CD4-positive, alpha-beta T cell treated with Interleukin-2 at 100 ng/mL for 4 hours (primary cell): ENCODE data around the gene DNAH17.
A peak's percentile ranks its signal among the peaks of the same experiment; 100 is the strongest.

ENCODE experiments used
- DNase-seq: peaks from one replicate; pipeline ENCODE4 v3.0.0-alpha.2; 2020; ENCODE audit warnings: low spot score

Gene DNAH17

DNA sequence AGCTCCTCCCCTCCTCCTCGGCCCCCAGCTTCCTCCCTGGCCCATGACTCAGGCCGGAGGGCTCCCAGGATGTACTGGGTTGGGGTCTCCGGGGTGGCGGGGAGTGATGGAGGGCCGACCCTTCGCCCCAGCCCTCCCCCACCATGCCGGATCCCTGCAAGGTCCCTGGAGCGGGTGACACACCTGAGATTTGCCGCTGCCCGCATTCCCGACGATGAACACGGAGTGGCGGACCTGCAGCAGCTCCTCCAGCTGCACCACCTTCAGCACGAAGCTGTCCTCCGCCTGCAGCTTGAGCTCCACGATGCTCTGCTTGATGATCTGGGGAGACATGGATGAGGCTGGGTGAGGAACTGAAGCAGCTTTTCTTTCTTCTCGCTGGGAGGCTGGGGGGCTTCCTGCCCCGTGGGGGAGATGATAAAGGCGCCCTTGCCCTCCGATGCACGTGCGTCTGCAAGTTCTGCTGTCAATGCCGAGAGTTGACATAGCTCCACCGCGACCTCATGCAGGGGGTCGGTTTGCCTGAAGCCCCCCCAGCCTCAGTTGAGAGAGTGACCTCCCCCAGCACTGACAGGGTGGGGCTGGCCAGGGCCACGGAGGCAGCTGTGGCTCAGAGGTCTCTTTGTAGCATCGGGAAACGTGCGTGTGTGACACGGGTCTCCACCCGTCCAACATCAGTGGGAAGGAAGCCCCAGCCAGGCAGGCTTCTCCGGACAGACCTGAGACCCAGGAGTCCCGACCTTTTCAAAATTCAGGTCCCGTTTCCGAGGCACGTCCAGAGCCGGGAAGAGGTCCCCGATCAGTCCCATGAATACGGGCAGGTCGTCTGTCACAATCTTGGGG, 83.1 kb downstream of the DNAH17 start:
- DNase-seq, result no peak

DNA sequence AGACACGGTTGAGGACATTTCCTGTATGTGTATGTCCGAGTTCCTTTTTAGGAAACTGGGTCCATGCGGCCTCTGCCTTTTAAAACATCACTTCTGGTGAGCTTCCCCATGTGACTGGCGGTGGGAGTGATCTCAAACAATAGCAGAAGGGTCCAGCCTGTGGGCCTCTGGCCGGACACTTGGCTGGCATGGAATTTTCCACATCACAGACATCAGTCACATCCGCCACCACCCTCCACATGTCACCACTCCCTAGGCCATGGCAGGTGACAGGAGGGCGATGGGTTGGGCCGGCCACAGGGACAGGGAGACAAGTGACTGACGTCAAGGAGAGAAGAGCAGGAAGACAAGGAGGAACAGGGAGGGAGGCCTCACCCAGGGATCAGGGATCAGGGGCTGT, 83.7 kb downstream of the DNAH17 start:
- no peak for DNase-seq

DNA sequence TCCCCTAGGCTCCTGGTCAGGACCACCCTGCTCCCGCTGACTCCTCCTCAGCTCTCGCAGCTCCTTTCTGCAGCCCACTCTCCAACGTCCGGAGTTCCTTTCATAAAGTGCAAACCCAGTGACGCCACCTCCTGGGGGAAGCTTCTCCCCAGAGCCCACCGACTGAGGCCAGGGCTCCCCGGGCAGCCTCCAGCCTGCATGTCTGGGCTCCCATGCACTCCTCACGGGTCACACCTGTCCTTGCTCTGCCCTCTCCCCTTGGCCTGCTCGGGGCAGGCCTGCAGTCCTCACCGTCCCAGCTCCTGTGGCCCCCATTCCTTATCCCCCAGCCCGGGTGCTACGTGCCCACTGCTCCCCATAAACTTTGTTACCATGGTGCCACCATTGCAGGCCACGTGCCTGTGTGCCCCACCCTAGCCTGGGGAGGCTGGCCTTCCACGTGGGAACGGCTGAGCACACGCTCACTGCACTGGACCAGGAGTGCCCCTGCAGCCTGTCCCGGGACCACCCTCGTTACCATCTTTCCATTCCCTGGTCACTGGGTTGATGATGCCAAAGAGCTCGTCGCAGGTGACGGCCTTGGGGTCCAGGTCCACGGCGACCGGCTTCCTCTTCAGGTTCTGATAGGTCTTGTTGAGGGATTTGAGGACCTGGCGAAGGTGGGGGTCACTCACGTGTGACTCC, 84.9 kb downstream of the DNAH17 start:
- no peak for DNase-seq

DNA sequence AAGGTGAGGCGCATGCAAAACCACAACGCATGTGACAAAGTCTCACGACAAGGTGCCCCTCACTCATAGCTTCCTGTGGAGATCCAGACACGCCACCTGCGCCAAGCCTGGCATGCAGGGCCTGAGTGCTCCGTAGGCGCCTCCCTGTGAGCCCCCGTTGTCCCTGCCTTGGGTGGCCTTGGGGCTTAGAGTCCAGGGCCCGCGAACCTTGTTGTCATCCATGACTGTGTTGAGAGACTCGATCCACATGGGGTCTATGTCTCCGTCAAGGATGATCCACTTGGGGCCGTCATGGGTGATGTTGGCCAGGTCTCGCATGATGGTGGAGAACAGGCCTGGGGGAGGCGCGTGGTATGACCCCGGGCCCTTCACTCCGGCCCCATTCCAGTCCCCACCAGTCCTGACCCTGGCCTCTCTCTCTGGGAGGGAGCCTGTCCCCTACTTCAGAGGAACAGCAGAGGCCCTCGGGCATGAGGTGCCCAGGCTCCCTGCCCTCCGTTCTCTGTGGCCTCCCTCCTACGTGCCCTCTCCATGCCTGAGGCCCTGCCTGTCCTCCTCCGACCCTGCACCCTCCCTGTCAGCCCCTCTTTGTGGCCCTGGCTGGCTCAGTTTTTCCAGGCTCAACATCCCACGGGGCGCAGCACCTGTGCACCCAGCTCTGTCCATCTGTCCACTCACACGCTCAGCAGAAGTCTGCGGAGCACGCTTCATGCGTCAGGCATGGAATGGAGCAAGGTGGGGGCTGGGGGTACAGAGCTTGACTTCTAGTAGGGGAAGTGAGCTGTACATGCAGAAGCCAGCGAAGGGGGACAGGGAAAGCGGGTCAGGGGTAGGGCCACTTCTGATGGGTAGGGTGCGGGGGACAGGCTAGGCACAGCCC, 85.7 kb downstream of the DNAH17 start:
- DNase-seq, result no peak

DNA sequence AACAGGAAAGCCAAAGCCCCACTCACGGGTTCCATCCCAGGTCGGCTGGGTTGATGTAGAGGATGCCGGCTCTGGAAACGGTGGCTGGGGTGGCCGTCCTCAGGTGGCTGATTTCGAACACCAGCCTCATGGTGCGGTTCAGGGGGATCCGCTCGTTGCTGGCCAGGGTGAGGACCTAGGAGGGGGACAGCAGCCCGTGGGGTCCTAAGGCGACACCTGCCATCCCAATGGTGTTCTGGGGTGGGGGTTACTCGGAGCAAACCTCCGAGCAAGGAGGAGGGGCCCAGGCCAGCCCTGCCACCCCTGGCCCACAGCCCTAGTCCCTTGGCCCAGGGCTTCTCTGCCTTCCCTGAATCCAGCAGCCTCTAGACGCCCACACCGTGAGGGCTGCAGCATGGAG, 86.5 kb downstream of the DNAH17 start:
- DNase-seq, result no peak

DNA sequence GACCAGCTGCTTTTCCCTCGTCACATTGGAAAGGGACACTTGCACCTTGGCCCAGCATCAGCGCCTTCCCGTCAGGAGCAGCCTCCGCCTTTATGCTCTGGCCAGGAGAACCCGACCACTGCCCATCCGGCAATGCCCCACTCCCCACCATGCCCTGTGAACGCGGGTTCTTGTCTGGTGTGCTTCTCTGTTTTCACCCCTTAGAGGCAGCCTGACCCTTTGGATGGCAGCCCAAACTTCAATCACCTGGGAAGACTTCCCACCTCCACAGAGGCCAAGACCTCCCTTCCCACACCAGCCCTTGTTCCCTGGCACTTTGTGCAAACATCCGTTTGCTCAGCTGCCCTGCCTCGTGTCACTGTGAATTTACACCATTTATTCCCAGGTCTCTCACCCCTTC, 87.0 kb downstream of the DNAH17 start:
- DNase-seq, result no peak

DNA sequence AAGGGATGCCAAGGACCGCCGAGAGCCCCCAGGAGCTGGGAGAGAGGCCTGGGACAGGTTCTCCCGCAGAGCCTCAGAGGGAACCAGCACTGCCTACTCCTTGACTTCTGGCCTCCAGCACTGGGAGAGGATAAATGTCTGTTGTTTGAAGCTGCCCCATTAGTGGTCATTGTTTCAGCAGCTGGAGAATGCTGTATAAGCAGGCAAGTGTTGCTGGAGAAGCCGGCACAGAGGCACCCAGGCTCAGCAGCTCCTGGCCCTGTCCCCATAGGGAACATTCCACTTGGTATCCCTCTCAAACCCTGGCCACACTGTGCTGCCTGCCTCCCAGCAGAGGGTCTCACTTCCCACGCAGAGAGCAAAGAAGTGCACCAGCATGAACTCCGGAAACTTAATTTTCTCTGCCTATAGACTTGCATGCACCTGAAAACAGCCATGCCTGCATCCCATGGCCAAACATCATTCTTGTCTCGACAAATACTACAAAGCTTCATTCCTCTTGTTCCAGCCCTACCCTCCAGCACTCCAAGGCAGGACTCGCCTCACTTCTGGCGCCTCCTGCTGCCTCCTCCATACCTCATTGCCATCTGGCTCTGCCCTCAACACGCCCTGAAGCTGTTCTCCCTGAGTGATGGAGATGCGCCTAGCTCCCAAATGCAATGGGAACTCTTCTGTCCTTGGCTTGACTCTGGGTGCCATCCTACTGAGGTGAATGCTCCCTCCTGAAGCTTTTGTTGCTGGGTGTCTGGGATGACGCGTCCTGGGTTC, 88.1 kb downstream of the DNAH17 start:
- no peak for DNase-seq

DNA sequence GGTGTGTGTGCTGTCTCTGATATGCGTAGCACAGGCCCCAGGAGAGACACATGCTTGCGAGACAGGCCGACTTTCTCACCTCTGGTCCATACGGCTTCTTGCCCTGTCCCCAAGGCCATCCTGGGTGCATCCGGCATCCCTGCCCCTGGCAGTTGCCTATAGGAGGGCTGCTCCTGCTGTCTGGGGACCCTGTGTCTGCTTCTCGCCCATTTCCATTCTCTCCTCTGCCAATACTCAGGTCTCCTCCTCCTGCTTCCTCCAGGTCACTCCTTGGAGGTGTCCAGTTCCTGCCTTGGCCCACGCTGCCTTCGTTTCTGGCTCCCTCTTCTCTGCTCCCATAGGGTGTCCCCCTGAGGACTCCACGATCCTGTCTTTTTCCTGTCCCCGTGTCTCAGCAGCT, 89.0 kb downstream of the DNAH17 start:
- no peak for DNase-seq

DNA sequence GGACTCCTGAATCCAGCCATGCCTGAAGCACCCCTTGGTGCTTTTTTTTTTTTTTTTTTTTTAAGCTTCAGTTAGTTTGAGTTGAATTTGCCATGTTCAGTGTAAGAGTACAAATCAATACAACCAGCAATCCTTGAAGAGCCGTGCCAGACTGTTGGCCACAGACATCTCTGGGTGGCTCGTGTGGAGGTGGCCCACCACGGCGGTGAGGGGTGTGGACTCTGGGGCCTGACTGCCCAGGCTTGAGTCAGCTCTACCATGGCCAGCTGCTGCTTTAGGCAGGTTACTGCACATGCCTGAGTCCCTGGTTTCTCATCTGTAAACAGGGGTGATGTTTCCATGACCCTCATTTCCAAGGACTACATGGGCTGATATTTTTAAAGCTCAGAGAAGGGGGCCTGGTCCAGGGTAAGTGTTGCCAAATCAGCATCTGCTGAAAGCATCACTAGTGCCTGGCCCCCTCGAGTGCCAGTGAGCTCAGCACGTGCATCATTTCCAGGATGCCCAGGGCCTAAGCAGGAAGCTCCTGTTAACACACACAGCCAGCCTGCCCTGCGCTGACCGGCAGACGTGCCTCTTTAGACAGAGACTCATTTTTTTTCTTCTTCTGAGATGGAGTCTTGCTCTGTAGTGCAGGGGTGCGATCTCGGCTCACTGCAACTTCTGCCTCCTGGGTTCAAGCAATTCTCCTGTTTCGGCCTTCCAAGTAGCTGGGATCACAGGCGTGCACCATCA, 90.1 kb downstream of the DNAH17 start:
- DNase-seq, result no peak

DNA sequence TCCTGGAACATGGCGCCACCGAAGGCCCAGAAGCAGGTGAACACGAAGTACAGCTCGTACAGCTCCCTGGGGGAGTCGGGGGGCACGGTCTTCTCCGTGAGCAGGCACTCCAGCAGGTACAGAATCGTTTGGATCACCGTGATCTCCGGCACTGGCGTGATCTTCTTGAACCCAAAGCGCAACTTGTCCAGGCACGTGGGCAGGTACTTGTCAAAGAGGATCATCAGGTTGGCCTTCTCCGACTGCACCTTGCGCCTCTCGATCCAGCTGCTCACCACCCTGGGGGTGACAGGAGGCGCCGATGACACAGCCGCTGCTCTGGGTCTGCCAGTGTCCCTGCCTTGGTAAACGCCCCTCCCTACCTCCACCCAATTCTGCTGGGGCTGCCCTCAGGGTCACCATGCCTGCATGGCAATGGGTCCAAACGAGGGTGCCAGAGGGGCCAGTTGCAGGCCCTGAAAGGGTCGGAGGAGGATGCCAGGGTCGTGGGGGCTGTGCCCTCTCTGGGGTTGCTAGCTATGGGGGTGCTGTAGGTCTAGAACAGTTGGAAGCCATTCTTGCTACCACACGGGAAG, 90.9 kb downstream of the DNAH17 start:
- no peak for DNase-seq

DNA sequence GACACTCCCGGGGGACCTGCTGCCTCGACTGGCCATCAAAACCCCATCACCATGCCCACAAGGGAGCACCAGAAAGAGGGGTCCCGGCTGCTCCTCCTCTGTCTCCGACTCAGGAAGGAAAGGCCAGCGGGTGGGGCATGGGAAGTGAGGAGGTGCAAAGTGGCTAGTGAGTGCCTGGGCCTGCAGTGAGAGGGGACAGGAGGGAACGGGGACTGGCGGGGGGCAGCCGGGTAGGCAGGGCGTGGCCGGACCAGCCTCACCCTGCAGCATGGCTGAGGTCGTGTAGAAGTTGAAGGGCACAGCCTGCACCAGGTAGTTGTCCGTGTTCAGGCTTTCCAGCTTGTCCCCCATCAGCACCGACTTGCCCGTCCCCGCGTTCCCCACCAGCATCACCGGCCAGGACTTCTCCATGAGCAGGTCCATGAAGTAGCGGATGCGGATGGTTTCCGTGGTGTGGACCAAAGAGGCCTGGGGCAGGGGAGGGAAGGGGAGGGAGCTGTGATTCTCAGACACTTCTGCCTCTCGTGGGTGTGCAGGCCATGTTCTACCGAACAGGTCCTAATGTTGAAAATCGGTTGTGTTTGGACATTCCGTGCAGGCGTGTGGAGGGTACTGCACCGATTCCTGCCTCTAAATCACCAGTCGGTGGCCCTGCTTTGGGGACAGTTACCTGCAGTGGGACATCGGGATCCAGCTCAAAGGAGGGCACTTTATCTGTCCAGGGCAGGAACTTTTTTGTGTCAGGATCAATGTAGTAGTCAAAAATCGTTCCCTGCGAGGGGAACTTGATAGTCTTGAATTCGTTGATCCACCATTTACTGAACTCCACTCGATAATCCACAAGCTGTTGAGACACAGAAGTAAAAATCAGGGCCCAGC, 91.7 kb downstream of the DNAH17 start:
- no peak for DNase-seq

DNA sequence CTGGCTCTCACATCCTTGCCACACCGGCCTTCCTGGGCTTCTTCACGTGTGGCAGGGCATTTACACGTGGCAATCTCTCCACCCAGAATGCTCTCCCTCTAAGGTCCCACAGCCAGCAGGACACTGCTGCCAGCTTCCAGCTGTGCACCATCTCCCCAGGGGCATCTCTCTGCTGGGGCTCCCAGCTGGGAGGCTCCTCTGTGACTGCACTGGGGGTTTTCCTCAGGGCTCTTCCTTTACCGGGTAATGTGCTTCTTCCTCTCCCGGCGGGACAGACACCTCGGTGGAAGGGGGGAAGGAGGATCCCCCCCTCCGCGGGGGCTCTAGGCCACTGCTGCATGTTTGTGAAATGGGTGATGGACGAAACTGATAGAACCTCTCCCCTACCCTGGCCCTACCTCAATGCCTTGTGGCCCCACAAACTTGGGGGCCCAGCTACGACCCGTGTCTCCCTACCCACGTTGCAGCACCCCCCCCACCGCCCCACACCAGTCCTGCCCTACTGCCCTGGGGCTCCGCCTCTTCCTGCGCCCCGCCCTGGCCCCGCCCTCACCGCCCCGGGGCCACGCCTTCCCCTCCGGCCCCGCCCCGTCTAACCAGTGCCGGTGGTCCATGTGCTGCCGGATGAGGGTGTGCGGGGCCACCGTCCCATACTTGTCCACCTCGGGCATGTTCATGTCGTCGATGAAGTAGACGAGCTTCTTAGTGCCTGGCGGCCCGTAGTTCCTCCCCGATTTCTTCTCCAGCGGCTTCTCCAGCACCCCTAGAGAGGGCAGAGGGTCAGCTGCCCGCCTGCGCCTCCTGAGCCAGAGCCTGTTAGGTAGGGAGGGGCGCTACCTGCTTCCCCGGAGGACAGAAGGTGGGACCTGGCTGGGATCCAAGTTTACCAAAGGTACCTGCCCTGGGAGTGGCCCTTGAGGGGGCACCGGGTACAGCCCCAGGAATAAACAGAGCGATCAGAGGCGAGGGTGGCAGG, 92.6 kb downstream of the DNAH17 start:
- DNase-seq, result peak; percentile 44

DNA sequence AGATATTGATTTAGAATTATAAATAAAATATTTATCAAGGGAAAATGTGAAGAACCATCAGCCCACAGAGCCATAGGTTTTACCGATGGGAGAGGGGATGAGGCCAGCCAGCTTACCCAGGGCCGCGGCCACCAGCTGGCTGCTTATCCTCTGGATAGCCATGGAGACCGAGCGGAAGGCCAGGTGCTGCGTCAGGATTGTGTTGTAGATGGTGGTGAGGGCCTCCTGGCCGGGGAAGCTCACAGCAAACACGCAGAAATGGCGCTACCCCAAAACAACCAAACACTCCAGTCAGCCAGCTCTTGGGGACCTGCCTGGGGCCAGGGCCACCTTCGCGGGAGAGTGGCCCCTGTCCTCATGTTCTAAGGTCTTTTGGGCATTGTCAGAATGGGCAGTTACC, 97.8 kb downstream of the DNAH17 start:
- DNase-seq, result no peak

DNA sequence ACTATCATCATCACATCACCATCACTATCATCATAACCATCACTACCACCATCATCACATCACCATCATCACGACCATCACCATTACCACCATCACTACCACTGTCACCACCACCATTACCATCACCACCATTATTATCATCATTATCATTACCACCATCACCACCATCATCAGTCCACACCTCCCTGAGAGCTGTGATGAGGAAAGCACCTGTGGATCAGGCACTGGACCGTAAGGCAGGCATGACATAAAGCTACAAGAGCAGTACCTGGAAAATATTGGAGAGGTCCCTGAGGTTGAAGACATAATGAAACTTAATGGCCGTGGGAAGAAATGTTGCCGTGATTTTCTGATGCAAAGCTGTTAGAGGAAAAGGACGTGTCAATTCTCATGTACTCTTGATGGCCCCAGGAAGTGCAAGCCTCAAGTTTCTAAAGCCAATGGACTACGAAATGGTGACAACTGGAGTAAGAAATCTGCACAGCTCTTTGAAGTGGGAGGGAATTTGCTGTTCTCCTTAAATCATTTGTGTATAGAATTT, 98.4 kb downstream of the DNAH17 start:
- DNase-seq, result no peak

DNA sequence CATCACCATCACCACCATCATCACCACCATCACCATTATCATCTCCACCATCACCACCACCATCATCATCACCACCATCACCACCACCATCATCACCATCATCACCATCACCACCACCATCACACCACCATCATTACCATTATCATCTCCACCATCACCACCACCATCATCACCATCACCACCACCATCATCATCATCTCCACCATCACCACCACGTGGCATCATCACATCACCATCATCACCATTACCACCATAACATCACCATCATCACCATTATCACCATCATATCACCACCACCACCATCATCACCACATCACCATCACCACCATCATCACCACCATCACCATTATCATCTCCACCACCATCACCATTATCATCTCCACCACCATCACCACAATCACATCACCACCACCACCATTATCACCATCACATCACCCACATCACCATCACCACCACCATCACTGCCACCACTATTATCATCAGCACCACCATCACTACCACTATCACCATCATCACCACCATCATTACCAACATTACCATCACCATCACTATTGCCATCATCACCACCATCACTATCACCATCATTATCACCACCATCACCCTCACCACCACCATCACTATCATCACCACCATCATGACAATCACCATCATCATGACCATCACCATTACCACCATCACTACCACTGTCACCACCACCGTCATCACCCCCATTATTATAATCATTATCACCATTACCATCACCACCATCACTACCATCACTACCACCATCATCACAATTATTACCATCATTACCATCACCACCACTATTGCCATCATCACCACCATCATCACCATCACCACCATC, 99.1 kb downstream of the DNAH17 start:
- no peak for DNase-seq

DNA sequence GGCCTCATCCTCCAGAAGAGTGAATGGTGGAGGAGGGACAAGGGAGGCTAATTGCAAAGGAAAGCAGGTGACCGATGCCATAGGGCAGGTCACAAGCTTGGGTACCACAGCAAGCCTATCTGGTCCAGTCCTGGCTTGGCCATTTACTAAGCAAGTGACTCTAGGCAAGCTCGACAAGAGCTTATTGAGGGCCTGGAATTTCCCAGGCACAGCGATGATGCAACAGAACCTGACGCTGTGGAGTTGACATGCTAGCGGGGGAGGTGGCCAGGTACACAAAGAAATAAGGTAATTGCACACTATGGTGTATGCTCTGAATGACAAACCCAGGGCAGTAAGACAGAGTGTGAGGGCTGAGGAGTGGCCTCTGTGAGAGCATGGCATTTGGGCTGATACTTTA, 100.2 kb downstream of the DNAH17 start:
- DNase-seq, result no peak

DNA sequence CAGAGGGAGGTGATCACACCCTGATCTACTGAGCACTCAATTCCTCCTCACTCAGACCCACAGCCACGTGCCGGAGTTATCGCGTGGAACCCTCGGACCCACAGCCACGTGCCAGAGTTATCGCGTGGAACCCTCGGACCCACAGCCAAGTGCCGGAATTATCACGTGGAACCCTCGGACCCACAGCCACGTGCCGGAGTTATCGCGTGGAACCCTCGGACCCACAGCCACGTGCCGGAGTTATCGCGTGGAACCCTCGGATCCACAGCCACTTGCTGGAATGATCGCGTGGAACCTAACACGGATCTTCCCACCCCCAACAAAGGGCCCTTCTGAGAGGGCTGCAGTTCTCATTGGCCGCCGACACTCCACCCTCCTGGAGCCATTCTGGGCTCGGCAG, 101.0 kb downstream of the DNAH17 start:
- no peak for DNase-seq
